ENCODE data around the gene SMC4. TPM values are rescaled to one million over a fixed set of nuclear protein-coding genes. Genes with fewer than 3 reads are reported as not detected.

SMC4 gene
- total RNA-seq, 1 experiment from 2014 or later, result 144 TPM

- TF ChIP-seq ZNF219 (CRISPR knock-in tag; IDR thresholded peaks at IDR 0.05; ENCODE audit: borderline replicate concordance), result no peak
- TF ChIP-seq AFF4 (CRISPR knock-in tag; IDR thresholded peaks at IDR 0.05; ENCODE audit: borderline replicate concordance), result no peak
Observed at GRCh38 chr3:160447544-160447943, 48.1 kb downstream of the SMC4 start (continued).

- peaks cover 8% of the 10 kb centered on the region for H3K9me3 Mint-ChIP-seq
- H3K27me3 Mint-ChIP-seq (ENCODE audit: low read depth), result peaks cover 2% of the 10 kb centered on the region; the same call in 1 of the 2 replicates
- peak overlapping the region; percentile 96 for H3K27ac Mint-ChIP-seq
- TF ChIP-seq GRHL2 (CRISPR knock-in tag; IDR thresholded peaks at IDR 0.05; ENCODE audit: insufficient replicate concordance, severe bottlenecking) (no peak), ZMAT4 (CRISPR knock-in tag; IDR thresholded peaks at IDR 0.05) (no peak), CTCF (IDR thresholded peaks at IDR 0.05) (no peak), PRRX2 (CRISPR knock-in tag; IDR thresholded peaks at IDR 0.05) (0 out of 2 replicates have a peak, but pooled peaks have one; percentile 8), ARID4B (CRISPR knock-in tag; IDR thresholded peaks at IDR 0.05; ENCODE audit: borderline replicate concordance) (peak; percentile 78; the same call in 1 of the 2 replicates), KAT7 (CRISPR knock-in tag; IDR thresholded peaks at IDR 0.05; ENCODE audit: borderline replicate concordance) (peak; percentile 79), CBFB (CRISPR knock-in tag; IDR thresholded peaks at IDR 0.05; ENCODE audit: low read depth) (no peak), GTF2I (CRISPR knock-in tag; conservative IDR thresholded peaks at IDR 0.05) (peak; percentile 96), ZNF671 (CRISPR knock-in tag; IDR thresholded peaks at IDR 0.05) (0 out of 2 replicates have a peak, but pooled peaks have one; percentile 8), SMAD4 (CRISPR knock-in tag; IDR thresholded peaks at IDR 0.05) (no peak)
- peak; percentile 62 for ATAC-seq
- no peak for DNase-seq (ENCODE audit: low spot score)
- H3K36me3 Mint-ChIP-seq, result peaks cover 33% of the 10 kb centered on the region
- H3K4me1 Mint-ChIP-seq, result peaks cover 32% of the 10 kb centered on the region
- POLR2A ChIA-PET, result interaction anchor here (0.6 to 2.9 kb wide), 13 partner anchors 11 to 564 kb away, joined by 3 to 25 read pairs (median 4); partner anchors contain the start of genes C3orf80, IFT80, KPNA4 and SMC4
- CTCF ChIA-PET, result interaction anchor here (1.2 to 1.6 kb wide), 6 partner anchors 13 to 47 kb away, joined by 3 to 9 read pairs (median 4); no protein-coding TSS in a partner anchor
- H3K4me3 Mint-ChIP-seq, result peak overlapping the region; percentile 91
Observed at GRCh38 chr3:160448845-160449635, 49.6 kb downstream of the SMC4 start.
